ENCODE results near the gene RASL10A. TPM values are rescaled to one million over a fixed set of nuclear protein-coding genes. Genes with fewer than 3 reads are reported as not detected.

RASL10A gene
- total and polyA plus RNA-seq, 2 experiments from 2014 or later: 1.6 to 3.0 TPM

DNA sequence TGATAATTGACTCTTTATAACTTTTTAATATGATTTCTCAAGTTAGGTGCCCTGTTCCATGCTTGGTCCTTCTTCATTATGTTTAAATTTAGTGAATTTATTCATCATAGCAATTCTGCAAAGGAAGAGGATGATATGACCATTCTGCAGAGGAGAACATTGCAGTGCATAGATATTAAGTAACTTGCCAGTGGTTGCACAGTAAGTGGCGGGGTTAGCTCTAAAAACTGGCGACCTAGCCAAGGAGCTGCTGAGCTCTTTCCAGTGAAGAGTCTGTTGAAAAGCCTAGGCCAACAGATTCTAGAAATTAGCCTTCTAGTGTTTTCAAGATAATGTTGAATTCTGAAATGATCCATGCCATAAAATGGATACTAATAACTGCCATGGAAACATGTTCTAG lies 42.9 kb downstream of the RASL10A start (continued):
- TF ChIP-seq CTCF (conservative IDR thresholded peaks at IDR 0.05; ENCODE audit: low read depth in 2 of 2) (no peak), ZNF331 (CRISPR knock-in tag; IDR thresholded peaks at IDR 0.05; ENCODE audit: low read depth) (no peak)

GRCh38 chr22:29270475-29271271 lies 44.8 kb downstream of the RASL10A start:
- H3K36me3 Mint-ChIP-seq (ENCODE audit: low read depth): peaks cover 90% of the 10 kb centered on the region
- H3K4me2 ChIP-seq: peak overlapping the region; percentile 100
- no peaks in the 10 kb centered on the region for H3K9me3 Mint-ChIP-seq
- H2AFZ ChIP-seq: no peak overlapping the region
- H3K4me3 ChIP-seq: peak overlapping the region; percentile 99
- no peaks in the 10 kb centered on the region for H3K27me3 ChIP-seq (ENCODE audit: insufficient read depth)
- peaks cover 17% of the 10 kb centered on the region for H3K27me3 Mint-ChIP-seq (ENCODE audit: insufficient read depth, low read depth, poor library complexity)
- TF ChIP-seq NANOG (IDR thresholded peaks at IDR 0.05; ENCODE audit: borderline replicate concordance) (no peak), ZNF462 (CRISPR knock-in tag; IDR thresholded peaks at IDR 0.05) (no peak), ZNF331 (CRISPR knock-in tag; IDR thresholded peaks at IDR 0.05; ENCODE audit: low read depth) (no peak), CTCF (conservative IDR thresholded peaks at IDR 0.05; ENCODE audit: low read depth in 2 of 2) (no peak), EZH2 (IDR thresholded peaks at IDR 0.05; ENCODE audit: low read depth, unreplicated experiment) (no peak), CREB1 (CRISPR knock-in tag; IDR thresholded peaks at IDR 0.05; ENCODE audit: low read depth) (no peak), ZNF114 (CRISPR knock-in tag; IDR thresholded peaks at IDR 0.05) (no peak)
- peak overlapping the region; percentile 92 for H3K4me3 Mint-ChIP-seq
- H3K4me1 Mint-ChIP-seq: peaks cover 40% of the 10 kb centered on the region
- H3K79me2 ChIP-seq (replicated peaks; ENCODE audit: insufficient read depth): peaks cover 97% of the 10 kb centered on the region
- H3K4me1 ChIP-seq (ENCODE audit: insufficient read depth): peaks cover 34% of the 10 kb centered on the region
- peaks cover 44% of the 10 kb centered on the region for H3K36me3 ChIP-seq (ENCODE audit: insufficient read depth)
- peaks cover 5% of the 10 kb centered on the region for H3F3A ChIP-seq (replicated peaks; ENCODE audit: low read depth)
- H3K27ac Mint-ChIP-seq: peak overlapping the region; percentile 11; the same call in 1 of the 2 replicates
- no peaks in the 10 kb centered on the region for H3K9me2 ChIP-seq (ENCODE audit: insufficient read depth)
- H4K20me1 ChIP-seq (replicated peaks; ENCODE audit: insufficient read depth): peaks cover 59% of the 10 kb centered on the region
- DNase-seq (ENCODE audit: low spot score): no peak
- no peak for ATAC-seq
- no peak overlapping the region for H3K27ac ChIP-seq (ENCODE audit: low read depth)

Data from GM23338 (cell line).